Fibroblast of skin of abdomen (primary cell): ENCODE measurements around the gene POU6F2.
"Not testable (repeated sequence)": the region's sequence is repeated elsewhere in the genome, so short reads cannot be mapped to it uniquely, and the experiment has no call there.

Source experiments
- DNase-seq: peaks from one replicate; pipeline ENCODE4 v3.0.0-alpha.2; 2013

The POU6F2 gene

DNA sequence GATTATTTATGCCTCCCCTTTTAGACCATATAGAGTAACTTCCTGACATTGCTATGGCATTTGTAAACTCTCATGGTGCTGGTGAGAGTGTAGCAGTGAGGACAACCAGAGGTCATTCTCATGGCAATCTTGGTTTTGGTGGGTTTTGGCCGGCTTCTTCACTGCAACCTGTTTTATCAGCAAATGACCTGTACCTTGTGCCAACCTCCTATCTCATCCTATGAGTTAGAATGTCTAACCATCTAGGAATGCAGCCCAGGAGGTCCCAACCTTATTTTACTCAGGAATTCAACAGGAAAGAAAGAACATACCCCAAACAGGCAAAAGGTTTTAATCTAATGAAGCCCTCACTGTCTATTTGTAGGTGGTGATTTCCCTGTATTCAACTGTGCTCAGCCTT, 383.1 kb downstream of the POU6F2 start:
- no peak for DNase-seq

DNA sequence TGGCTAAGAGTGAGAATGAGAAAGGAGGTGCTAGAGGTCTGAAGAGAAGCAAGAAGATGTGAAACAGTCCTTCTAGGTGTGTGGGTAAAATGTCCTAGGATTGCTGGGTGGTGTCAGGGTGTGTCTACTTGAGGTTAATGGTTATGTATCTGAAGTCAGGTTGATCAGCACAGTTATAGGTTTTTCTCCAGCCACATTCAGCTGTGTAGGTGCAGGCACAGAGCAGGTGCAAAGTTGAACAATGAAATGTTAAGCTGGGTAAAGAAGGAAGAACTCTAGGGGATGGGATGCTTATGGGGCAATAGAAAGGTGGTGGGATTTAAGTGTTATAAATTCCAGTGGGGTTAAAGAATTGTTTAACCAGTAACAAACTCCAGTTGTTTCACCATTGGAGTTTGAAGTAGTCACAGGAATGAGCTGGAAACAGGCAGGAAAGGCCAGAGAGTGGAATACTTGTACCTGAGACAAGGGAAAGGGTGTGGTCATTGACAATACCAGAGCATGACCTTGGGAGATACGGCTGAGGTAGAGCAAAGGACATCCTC, 388.1 kb downstream of the POU6F2 start:
- DNase-seq: no peak

DNA sequence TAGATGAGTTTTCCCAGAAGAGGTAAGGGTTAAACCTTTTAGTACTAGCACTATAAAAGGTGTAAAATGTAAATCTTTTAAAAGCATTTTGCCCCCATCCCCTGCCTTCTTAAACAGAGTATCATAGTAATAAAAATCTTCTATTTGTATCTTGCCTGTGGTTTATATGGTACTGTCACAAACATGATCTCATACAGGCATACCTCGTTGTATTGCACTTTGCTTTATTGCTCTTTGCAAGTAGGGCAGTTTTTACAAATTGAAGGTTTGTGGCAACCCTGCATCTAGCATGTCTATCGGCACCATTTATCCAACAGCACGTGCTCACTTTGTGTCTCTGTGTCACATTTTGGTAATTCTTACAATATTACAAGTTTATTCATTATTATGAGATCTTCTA, 389.7 kb downstream of the POU6F2 start:
- no peak for DNase-seq

DNA sequence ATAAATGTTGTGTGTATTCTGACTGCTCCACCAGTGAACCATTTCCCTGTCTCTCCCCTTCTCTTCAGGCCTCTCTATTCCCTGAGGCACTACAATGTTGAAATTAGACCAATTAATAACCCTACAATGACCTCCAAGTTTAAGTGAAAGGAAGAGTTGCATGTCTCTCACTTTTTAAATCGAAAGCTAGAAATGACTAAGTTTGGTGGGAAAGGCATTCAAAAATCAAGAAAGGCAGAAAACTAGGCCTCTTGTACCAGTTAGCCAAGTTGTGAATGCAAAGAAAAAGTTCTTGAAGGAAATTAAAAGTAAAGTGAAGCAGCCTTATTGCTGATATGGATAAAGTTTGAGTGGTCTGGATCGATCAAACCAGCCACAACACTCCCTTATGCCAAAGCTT, 390.2 kb downstream of the POU6F2 start:
- no peak for DNase-seq

DNA sequence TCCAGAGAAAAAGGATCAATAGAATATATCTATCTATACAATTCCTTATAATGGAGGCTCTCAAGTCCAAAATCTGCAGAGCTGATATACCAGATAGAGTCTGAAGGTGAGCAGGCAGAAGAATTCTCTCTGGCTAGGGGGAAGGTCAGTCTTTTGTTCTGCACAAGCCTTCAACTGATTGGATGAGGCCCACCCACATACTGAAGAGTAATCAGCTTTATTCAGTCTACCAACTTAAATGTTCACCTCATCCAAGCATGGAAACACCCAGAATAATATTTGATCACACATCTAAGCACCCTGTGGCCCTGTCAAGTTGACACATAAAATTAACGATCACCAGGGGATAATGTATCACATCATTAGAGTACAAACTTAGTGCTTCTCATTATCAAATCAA, 394.7 kb downstream of the POU6F2 start:
- DNase-seq: no peak

DNA sequence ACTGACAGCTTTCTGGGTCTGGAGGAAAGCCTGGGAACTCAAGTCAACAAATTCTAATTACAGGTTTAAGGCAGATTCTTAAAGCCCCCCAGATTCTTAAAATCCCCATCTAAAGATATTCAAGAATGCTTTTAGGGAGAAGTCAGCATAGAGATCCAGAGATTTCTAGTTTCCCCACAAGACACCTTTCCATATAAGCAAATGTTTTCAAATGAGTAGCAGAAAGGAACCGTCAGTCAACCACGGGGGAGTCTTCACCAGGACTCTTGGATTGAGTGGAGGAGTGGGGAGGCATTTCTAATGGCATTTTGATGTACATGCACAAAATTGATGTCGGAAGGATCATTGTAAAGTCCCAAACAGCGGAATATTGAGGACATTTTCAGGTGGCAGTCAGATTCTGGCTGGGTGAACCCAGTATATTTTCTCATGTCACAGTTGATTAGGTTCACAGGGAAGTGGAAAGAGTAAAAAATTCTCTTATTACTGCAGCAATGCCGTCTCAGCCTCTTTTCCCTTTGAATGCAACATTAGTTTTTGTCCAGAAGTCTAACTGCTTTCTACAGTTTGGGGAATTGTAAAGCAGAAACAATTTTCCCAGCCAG, 396.8 kb downstream of the POU6F2 start:
- DNase-seq: no peak

DNA sequence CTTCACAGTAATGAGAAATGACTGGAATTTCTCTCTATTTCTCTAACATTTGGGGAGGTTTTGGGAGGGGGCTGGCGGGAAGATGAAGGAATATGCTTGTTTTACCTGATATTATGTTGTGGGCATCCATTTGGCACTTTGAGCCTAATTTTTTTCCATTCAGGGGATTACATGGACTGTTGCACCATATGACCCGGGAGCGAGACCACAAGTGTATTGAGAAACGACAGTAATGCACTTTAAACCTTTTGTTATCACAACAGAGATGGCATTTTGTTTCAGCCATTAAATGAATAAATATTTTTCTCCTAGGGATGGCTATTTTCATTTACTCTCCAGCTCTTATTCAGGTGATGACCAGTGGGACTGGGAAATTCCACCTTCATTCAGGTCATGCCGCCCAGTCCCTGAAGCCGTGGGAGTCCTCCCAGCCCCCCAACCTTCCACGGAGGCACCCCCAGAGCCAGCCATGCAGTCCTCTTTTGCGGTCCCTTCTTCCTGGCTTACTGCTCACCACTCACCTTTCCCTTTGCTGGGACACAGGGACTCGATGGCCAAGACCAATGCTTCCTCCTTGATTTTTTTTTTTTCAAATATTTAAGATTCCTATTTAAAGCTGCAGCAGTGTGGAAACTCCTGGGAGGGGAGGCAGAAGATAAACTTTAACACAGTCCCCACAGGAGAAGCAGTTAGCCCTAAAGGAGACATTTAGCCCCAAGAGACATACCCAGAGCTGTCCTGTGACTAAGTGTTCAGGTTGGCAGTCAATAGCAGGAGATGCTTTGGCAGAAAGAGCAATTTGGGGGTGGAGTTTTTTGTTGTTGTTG, 397.6 kb downstream of the POU6F2 start:
- no peak for DNase-seq

DNA sequence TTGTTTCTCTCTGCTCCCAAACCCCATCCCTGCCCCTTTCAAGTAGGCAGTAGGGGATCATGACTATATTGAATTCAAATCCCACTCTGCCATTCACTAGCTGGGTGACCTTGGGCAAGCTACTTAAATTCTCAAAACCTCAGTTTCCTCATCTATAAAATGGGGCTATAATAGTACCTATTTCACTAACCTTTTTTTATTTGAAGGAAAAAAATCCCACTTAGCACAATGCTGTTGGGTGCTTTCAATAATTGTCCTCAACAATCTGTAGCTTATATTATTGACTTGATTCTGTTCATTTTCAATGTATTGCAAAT, 398.1 kb downstream of the POU6F2 start:
- no peak for DNase-seq

DNA sequence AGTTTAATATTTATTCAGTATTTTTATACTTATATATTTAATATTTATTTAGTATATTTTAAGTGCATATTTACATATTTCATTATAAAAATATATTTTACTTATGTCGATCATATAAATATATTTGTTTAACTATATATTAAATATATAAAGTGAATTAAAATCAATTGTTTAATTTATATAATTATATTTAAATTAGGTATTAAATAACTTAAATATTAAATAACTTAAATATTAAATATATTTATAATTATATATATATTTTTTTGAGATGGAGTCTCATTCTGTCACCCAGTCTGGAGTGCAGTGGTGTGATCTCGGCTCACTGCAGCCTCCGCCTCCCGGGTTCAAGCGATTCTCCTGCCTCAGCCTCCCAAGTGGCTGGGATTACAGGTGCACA, 399.2 kb downstream of the POU6F2 start:
- DNase-seq: not testable (repeated sequence)

DNA sequence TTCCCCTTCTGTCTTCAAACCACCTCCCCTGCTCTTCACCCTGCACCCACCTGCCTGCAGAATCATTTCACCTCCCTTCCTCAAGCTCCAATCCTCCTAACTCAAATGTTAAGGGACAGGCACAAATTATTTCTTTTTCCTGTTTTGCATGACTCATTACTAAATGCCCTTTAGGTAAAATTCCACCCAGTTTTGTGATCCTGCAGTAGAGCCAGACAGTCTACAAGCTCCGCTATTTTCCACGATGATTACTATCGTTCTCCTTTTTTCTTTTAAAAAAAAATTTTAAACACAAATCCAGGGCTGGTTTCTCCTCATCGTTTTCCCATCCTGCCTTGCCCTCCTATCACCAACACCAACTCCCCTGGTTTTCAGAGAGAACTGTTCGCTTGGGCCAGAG, 401.7 kb downstream of the POU6F2 start:
- DNase-seq: no peak

DNA sequence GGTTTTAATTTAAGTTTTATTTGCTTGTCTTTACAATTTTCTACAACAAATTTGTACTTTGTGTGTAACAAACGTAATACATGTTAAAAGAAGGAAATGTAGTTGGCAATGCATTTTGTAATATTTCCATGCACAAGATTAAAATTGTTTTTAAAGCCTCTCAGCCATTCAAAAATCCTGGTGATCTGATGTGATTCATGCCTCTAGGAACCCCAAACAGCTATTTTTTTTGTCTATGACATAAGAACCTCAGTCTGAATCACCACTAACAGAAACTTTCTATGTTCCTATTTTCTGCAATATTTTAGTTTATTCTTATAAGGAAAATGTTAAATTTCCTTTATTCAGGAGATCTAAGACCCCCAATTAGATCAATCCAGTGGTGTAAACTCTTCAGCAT, 405.4 kb downstream of the POU6F2 start:
- peak; percentile 33 for DNase-seq

DNA sequence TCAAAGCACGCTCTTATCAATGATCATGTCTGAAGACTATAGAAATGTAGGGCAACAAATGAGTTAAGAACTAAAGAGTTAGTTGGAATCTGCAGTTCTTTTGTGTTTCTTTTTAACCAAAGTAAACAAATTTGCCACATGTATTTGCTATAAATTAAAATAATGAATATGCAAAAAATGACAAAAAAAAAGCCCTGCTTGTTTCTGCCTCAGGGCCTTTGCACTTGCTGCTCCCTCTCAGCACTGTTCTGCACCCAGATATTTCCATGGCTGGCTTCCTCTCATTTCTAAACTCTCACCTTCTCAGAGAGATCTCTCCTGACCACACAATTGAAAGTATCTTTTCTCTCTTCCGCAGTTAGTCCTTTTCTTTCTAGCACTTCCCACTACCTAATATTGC, 406.7 kb downstream of the POU6F2 start:
- DNase-seq: no peak

DNA sequence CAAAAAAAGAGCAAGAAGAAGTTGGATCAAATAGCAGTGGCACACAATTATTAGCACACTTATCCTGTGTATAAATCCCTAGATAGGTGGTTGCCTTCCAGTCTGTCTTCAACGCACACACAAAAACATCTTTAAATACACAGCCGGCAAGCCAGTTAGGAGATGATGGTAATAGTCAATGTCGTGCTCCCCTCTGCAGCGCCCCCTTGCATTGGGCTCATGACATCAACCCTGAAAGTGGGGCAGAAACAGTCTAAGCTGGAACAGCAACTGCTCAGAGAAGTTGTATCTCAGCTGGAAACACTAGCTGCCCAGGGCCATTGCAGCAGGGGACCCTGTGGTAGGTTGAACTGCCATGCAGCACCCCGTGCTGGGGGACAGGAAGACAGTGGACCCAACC, 409.0 kb downstream of the POU6F2 start:
- DNase-seq: no peak

DNA sequence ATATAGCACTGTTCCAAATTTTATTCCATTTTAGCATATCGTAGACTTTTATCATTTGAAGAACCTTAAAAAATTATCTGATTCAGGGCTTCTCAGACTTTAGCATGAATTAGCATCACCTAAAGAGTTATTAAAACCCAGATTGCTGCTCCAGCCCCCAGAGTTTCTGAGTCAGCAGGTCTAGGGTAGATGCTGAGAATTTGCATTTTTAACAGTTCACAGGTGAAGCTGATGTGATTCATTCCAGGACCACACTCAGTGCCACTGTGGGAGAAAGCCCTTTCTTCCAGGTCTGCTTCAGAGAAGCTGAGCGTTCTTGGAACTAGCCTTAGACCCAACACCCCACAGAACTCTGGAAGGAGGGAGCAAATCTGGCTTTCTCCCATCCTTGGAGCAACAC, 414.4 kb downstream of the POU6F2 start:
- no peak for DNase-seq

DNA sequence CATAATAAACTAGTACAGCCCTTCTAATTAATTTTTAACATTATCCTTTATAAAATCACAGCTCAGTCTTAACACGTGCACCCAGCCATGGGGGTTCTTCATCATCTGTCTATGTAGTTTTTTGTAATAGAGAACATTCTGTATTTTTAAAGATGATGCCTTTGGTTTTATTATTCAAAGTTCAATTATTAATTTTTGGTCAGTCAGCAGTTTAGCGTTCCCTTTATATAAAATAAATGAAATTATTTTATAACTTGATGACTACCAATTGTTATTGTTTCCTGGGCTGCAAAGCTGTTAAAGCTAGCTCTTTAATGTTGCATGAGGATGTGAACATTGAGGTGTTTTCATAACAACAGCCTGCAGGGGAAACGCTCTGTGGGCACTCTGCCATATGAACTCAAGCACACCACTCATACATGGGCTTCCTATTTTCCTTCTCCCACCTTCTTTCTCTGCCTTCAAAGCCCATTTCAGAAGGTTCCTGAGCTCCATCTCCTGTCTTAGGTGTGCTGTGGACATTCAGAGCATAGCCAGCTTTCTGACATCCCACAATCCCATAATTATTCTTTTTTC, 416.5 kb downstream of the POU6F2 start:
- no peak for DNase-seq

DNA sequence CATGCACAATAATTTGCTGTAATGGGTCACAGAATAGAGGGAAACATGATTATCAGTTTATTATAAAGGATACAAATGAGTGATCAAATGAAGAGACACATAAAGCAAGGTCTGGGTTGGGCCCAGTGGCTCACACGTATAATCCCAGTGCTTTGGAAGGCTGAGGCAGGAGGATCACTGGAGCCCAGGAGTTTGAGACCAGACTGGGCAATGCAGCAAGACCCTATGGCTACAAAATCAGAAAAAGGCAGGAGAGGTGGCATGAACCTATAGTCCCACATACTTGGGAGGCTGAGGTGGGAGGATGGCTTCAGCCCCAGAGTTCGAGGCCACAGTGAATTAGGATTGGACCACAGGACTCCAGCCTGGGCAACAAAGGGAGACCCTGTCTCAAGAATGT, 421.7 kb downstream of the POU6F2 start:
- no peak for DNase-seq

DNA sequence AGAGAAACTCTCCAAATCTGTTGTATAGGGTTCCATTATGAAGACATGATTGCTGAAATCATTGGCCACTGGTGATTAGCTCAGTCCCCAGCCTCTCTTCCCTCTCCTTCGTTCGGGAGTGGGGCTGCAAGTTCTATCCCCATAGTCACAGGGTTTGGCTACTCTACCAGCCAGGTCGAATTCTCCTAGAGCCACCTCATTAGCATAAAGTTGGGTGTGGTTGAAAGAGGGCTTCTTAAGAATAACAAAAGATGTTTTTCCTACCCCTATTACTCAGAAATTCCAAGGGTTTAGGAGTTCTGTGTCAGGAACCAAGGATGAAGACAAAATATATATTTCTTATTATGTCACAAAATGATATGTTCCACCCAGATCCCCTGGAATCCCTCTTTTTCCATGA, 422.3 kb downstream of the POU6F2 start:
- DNase-seq: no peak

DNA sequence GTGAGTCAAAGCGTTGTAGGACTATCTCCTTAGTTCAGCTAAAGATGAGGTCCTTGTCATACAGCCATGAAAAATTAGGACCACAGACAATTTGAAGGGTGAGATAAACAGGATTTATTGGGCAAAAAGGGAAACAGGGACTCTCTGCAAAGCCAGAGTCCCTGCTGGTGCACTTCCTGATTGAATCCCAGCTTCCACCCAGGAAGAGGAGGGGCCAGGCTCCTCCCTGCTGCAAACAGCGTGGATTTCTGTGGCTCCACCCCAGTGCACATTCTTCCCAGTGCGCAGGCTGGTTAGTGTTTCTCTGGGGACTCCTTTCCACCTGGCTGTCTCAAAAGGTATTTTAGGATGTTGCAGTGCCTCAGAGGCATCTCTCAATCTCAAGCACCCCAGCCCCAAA, 423.1 kb downstream of the POU6F2 start:
- DNase-seq: no peak

DNA sequence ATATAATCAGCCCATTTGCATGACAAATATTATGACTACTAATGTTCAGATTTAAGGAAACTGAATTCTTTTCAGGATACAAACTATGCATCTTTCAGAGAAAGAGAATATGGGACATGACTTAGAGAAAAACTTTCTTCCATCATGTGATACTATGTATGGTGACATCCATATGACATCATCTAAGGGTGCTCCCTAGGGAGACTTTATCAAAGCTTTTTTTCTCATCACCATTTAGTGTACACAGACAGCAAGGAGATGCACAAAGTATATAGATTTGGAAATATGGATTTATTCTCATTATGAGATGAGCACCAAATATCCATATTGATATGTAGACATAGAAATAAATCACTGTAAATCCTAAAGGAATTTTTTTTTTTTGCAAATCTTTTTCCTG, 424.3 kb downstream of the POU6F2 start:
- no peak for DNase-seq

DNA sequence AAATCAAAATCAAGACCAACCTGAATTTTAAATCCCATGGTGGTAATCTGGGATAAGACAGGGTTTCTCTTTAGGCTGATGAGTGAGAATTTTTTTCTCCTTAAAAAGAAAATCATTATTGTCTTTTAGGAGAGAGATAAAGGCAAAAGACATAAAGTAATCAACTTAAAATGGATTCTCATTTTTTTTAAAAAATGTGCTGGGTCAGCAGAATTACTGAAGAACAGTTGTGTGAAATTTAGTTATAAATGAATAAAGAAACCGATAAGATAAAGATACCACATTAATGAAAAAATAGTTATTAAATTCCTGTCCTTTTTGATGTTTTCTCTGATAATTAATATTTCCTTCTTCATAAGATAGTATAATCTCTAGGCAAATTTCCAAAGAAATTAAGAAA, 427.2 kb downstream of the POU6F2 start:
- DNase-seq: no peak

DNA sequence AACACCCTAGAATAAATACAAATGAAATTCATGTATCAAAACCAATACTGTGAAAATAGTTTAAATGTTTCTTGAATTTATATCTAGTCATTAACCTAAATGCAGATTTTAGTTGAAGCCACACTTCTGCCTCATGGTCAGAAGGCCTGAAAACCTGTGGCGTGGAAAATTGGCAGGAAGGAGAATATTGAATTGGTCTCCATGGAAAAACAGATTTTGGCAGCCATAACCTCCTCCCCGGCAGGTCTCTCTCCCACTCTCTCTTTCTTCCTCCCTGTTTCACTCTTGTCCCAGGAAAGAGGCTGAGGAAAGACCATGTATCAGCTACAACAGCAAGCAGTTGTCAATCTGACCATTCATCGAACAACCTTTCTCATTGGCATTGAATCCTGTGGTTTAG, 427.9 kb downstream of the POU6F2 start:
- DNase-seq: no peak

DNA sequence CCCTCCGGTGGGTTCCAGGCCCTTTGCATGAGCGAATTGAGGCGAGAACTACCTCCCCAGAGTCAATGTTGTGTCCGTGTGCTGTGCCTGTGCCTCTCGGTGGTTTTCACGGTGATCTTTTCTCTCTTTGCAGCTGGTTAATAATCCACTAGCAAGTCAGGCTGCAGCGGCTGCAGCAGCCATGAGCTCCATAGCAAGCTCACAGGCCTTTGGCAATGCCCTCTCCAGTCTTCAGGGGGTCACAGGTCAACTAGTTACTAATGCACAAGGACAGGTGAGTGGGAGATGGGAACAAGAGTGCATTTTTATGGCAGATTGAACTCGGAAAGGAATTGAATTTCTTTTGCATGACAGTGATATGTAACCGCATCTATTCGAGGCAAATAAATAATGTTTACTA, 428.8 kb downstream of the POU6F2 start:
- no peak for DNase-seq

DNA sequence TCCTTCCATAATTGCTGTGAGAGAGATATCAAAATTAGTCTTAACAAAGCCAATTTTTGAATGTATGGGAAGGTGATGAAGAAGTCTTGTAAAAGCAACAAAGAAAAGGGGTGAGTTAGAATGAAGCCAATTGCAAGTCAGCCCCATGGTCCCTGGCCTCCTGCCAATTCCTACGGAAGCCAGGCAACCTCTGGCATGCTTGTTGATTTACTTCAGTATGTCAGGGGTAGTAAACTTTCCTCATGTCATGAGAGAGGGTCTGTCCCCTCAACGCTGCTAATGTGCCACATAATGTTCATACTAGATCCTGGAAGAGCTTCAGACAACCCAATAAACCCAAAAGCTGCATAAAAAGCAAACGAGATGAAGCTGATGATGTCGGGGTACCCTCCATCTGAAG, 429.4 kb downstream of the POU6F2 start:
- no peak for DNase-seq

DNA sequence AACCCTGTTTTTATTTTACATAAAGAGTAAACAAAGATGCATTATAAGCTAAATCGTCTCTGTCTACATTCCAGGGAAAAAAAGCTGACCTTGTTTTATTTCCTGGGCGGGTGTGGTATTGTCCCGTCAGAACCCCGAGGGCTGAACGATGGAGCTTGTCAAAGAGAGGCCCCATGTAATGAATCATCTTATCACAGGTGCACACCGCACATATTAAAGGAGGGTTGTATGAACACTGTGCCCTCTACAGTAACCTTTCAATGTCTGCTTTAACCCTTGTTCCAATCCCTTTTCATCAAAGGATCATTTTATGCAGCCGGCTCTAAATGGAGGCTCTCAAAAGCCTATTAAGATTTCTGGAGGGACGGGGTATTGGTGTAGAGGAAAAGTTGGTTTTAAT, 430.0 kb downstream of the POU6F2 start:
- DNase-seq: no peak
